ENCODE results near the gene LMLN.
"Not testable (repeated sequence)": the region's sequence is repeated elsewhere in the genome, so short reads cannot be mapped to it uniquely, and the experiment has no call there.

LMLN gene

GRCh38 chr3:198026620-198027019 is 66.6 kb downstream of the LMLN start:
- DNase-seq (ENCODE audit: low read depth in 4 of 4, low spot score in 1 of 4): no peak

GRCh38 chr3:198027045-198027798 is 67.2 kb downstream of the LMLN start:
- no peak for DNase-seq (ENCODE audit: low read depth in 4 of 4, low spot score in 1 of 4)

GRCh38 chr3:198027799-198028390 is 67.9 kb downstream of the LMLN start:
- DNase-seq (ENCODE audit: low read depth in 4 of 4, low spot score in 1 of 4): no peak

DNA sequence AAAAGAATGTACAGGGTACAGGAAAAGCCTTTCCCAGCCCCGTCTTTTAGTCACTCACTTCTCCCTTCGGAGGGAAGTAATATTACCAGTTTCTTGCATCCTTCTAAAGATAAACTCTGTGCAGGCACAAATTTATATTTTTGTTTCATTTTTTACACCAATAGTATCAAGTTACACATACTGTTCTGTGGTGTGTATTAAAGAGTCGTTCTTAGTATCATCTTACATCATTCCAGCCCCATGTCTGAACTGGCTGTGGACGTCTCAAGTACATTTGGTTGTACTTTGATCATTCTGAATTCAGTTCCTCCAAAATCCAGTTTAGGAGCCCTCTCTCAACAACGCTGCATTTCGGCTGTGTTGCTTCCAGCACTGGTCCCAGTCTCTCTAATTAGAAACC is 68.7 kb downstream of the LMLN start:
- no peak for DNase-seq (ENCODE audit: low read depth in 4 of 4, low spot score in 1 of 4)

DNA sequence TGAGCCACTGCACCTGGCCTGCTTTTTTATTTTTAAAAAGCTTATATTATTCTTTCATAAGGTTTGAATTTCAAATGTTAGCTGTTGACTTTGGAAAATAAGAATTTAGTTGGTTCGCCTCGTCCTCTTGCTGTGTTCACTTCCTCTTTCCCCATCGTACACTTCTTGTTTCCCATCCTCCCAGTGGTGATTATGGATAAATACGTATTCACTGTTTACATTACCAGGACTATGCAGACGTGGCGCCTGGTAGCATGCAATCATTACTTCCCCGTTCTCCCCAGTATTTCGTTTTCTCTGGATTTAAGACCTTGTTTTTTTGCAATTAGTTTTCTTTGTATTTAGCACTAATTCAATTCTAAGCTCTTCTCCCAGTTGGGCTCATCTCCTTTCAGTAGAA is 70.1 kb downstream of the LMLN start:
- no peak for DNase-seq (ENCODE audit: low read depth in 4 of 4, low spot score in 1 of 4)

DNA sequence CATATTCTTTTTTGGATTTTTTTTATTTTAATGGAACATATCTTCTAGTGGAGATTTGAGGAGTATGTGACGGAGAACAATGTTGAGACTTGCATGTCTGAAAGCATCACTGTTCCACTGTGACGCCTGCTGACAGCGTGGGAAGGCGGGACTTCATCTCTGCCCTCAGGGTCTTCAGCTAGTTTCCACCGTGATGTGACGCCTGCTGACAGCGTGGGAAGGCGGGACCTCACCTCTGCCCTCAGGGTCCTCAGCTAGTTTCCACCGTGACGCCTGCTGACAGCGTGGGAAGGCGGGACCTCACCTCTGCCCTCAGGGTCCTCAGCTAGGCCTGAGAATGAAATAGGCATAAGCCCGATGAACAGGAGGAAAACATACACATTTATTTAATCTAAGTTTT is 70.7 kb downstream of the LMLN start:
- no peak for DNase-seq (ENCODE audit: low read depth in 4 of 4, low spot score in 1 of 4)

DNA sequence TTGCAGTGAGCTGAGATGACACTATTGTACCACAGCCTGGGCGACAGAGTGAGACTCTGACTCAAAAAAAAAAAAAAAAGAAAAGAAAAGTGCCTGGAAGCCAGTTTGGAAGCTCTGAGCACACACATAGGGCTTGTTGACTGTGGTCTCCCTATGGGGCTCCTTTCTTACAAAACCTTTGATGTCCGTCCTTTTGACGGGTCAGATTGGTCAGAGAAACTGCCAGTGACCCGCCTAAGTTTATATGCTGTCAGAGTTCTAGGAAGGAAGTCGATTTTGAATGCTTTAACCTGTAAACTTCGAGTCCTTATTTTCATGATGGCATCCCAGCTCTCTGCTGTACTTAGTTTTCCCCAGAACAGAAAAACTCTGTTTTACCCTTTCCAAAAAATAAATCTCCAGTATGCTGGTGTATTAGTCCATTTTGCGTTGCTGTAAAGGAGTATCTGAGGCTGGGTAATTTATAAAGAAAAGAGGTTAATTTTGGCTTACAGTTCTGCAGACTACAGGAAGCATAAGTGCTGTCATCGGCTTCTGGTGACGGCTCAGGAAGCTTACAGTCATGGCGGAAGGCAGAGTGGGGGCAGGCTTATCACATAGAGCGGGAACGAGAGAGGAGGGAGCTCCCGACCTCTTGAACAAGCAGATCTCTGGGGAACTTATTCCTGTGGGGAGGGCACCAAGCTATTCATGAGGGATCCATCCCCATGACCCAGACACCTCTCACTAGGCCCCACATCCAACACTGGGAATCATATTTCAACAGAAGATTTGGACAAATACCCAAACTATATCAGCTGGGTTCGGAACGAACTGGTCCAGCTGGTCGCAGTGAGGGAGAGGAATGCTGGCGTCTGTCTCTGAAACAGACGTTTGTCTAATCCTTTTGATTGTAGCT is 72.3 kb downstream of the LMLN start:
- DNase-seq (ENCODE audit: low read depth in 4 of 4, low spot score in 1 of 4): no peak

DNA sequence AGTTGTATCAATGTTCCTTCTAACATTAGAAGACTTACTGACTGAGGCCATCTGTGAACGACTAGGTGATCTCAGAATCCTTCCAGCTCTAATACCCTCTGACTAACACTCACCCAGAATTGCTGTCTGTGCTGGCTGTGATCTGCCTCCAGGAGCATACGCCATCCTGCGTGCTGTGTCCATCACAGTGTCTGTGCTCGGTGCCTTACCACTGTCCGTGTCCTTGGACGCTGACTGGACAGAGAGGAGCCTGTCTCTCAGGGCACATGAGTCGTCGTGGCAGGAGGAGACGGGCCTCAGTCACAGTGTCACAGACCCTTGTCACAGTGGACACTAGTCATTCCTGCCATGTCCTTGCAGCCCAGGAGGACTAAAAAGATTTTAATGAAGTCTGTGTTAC is 83.1 kb downstream of the LMLN start:
- no peak for DNase-seq (ENCODE audit: low read depth in 4 of 4, low spot score in 1 of 4)

DNA sequence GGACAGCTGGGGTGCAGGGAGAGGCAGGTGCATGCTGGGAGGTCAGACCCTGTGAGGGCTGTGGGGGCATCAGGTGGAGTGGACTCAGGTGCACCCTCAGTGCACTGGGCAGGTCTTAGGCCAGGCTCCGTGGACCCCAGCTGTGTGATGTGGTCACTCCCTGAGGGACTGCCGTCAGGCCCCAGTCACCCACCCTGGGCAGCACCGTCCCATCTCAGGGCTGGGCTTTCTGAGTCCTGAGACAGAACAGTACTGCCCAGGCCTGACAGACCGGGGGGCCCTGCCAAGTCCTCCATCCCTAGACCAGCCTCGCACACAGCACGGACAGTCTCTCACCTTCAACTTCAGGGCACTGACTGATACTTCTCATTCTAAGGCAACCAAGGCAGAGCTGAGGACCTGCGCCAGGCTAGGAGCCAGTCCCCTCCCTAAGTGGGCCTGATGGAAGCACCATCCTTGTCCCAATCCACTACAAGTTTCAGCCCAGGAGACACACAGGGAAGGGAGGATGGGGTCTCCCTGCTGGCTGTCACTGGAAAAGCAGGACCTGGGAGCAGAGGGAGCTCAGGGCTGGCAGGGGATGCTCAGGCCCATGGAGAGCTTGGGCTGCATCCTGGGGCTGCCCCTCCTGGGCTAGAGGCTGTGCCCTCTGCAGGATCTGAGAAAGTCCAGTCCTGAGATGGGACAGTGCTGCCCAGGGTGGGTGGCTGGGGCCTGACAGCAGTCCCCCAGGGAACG is 86.3 kb downstream of the LMLN start:
- no peak for DNase-seq (ENCODE audit: low read depth in 4 of 4, low spot score in 1 of 4)

- no peak for DNase-seq (ENCODE audit: low read depth in 4 of 4, low spot score in 1 of 4)
Observed at GRCh38 chr3:198048445-198048844, 88.4 kb downstream of the LMLN start.

DNA sequence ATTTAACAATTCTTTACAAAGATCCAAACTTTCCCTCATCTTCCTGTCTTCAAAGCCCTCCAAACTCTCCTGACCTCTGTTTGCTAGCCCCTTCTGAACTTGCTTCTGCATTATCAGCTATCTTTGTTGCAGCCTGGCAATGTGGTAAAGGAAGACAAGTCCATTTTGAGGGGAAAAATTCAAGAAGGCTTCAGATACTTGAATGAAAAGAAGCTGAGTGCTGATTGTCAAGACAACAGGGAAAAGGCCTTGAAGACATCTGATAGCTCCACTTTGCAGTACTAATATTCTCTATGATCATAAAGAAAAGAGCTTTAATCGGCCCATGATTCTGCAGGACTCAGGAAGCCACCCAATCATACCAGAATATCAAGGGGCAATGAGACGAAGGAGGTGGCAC is 91.8 kb downstream of the LMLN start:
- DNase-seq (ENCODE audit: low read depth in 4 of 4, low spot score in 1 of 4): no peak

DNA sequence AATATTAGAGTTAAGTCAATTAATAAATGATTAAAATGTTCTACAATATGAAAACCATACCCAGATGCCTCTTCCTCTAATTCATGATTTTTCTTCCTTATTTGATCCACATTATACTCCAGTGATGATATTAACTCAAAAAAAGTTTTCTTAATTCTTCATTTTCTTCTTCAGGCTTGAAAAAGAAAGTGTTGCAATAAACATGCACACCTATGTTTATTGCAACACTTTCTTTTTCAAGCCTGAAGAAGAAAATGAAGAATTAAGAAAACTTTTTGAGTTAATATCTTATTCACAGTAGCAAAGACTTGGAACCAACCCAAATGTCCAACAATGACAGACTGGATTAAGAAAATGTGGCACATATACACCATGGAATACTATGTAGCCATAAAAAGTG is 93.4 kb downstream of the LMLN start:
- not testable (repeated sequence) for DNase-seq (ENCODE audit: low read depth in 4 of 4, low spot score in 1 of 4)

GRCh38 chr3:198061119-198062067 is 101.4 kb downstream of the LMLN start:
- no peak for DNase-seq (ENCODE audit: low read depth in 4 of 4, low spot score in 1 of 4)

DNA sequence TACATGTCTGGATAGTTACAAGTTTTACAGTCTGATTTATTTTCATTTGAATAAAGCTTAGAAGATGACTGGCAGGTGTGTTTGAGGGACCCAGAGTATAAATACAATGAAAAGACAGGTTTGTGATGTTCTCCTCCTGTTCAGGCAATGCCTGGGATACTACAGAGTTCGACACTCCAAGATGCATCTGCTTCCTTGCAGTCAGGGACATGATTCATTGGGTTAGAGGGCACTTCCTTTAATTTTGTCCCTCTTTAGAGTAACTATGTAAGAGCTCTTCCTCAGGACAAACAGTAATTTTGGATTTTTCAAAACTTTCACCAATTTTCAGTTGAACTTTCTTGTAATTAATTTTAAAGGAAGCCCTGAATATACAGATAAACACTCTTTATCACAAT is 102.0 kb downstream of the LMLN start:
- DNase-seq (ENCODE audit: low read depth in 4 of 4, low spot score in 1 of 4): no peak

GRCh38 chr3:198064420-198064819 is 104.4 kb downstream of the LMLN start:
- no peak for DNase-seq (ENCODE audit: low read depth in 4 of 4, low spot score in 1 of 4)

- no peak for DNase-seq (ENCODE audit: low read depth in 4 of 4, low spot score in 1 of 4)
Observed at GRCh38 chr3:198065897-198066296, 105.9 kb downstream of the LMLN start.

GRCh38 chr3:198067416-198067815 is 107.4 kb downstream of the LMLN start:
- DNase-seq (ENCODE audit: low read depth in 4 of 4, low spot score in 1 of 4): no peak

- DNase-seq (ENCODE audit: low read depth in 4 of 4, low spot score in 1 of 4): no peak
Observed at GRCh38 chr3:198070871-198071270, 110.9 kb downstream of the LMLN start.

- DNase-seq (ENCODE audit: low read depth in 4 of 4, low spot score in 1 of 4): peak in 3 of 4 experiments; percentile 32 to 38 (median 35)
Observed at GRCh38 chr3:198071602-198072287, 111.7 kb downstream of the LMLN start.

All from stimulated activated CD4-positive, alpha-beta T cell treated with anti-CD3 and anti-CD28 coated beads, Interleukin-1b, Interleukin-23, amount 100 ng/mL, for 24 hours (primary cell).